Measurements from ENCODE around the gene SEPTIN5. TPM values are rescaled to one million over a fixed set of nuclear protein-coding genes. Genes with fewer than 3 reads are reported as not detected.

SEPTIN5 gene
- total RNA-seq, 1 donor from 2014 or later, result 7.3 TPM

- peaks cover 57% of the 10 kb centered on the region for H3K27me3 Mint-ChIP-seq (ENCODE audit: low read depth, unreplicated experiment)
- peaks cover 19% of the 10 kb centered on the region for H4K20me1 ChIP-seq (ENCODE audit: insufficient read depth, low read length)
- peaks cover 3% of the 10 kb centered on the region for H3K9me3 ChIP-seq (ENCODE audit: insufficient read depth, low read depth, low read length)
- peaks cover 78% of the 10 kb centered on the region for H3K27me3 ChIP-seq (ENCODE audit: insufficient read depth, low read length)
- peaks cover 4% of the 10 kb centered on the region for H3K4me1 Mint-ChIP-seq (ENCODE audit: low read depth, unreplicated experiment)
- H3K27ac ChIP-seq (ENCODE audit: low read depth, low read length), result no peak overlapping the region
- FAIRE-seq (no peak), DNase-seq (ENCODE audit: low read depth) (no peak)
- H3K9me3 Mint-ChIP-seq (ENCODE audit: unreplicated experiment), result peaks cover 17% of the 10 kb centered on the region
- no peak overlapping the region for H2AFZ ChIP-seq (ENCODE audit: low read depth, low read length)
- TF ChIP-seq EZH2 (IDR thresholded peaks at IDR 0.05; ENCODE audit: insufficient read depth, low read length) (no peak), CTCF (IDR thresholded peaks at IDR 0.05; ENCODE audit: insufficient read depth, low read depth, low read length) (no peak)
- H3K4me3 Mint-ChIP-seq (ENCODE audit: unreplicated experiment), result no peak overlapping the region
- H3K27ac Mint-ChIP-seq (ENCODE audit: unreplicated experiment), result peak overlapping the region; percentile 84
- H3K36me3 Mint-ChIP-seq (ENCODE audit: low read depth, unreplicated experiment), result peaks cover 4% of the 10 kb centered on the region
- H3K4me3 ChIP-seq (ENCODE audit: insufficient read depth, low read depth, low read length), result no peak overlapping the region
- no peak overlapping the region for H3K9ac ChIP-seq (ENCODE audit: low read length)
- no peak overlapping the region for H3K4me2 ChIP-seq (ENCODE audit: low read length)
- no peaks in the 10 kb centered on the region for H3K36me3 ChIP-seq (ENCODE audit: insufficient read depth, low read length)
- H3K79me2 ChIP-seq (ENCODE audit: insufficient read depth, low read length), result no peaks in the 10 kb centered on the region
- no peaks in the 10 kb centered on the region for H3K4me1 ChIP-seq (ENCODE audit: insufficient read depth, low read length)
Measured at GRCh38 chr22:19764636-19765476, 50.6 kb downstream of the SEPTIN5 start.

- Histone ChIP-seq H4K20me1 (ENCODE audit: insufficient read depth, low read length) (peaks cover 15% of the 10 kb centered on the region), H3K27ac (ENCODE audit: low read depth, low read length) (no peak overlapping the region), H3K9me3 (ENCODE audit: insufficient read depth, low read depth, low read length) (peaks cover 3% of the 10 kb centered on the region), H3K9ac (ENCODE audit: low read length) (no peak overlapping the region), H3K4me1 (ENCODE audit: insufficient read depth, low read length) (no peaks in the 10 kb centered on the region), H3K36me3 (ENCODE audit: insufficient read depth, low read length) (no peaks in the 10 kb centered on the region), H2AFZ (ENCODE audit: low read depth, low read length) (no peak overlapping the region), H3K4me3 (ENCODE audit: insufficient read depth, low read depth, low read length) (no peak overlapping the region), H3K4me2 (ENCODE audit: low read length) (peak overlapping the region; percentile 26), H3K27me3 (ENCODE audit: insufficient read depth, low read length) (peaks cover 74% of the 10 kb centered on the region), H3K79me2 (ENCODE audit: insufficient read depth, low read length) (no peaks in the 10 kb centered on the region)
- Mint-ChIP-seq H3K27me3 (ENCODE audit: low read depth, unreplicated experiment) (peaks cover 61% of the 10 kb centered on the region), H3K27ac (ENCODE audit: unreplicated experiment) (peak overlapping the region; percentile 47), H3K9me3 (ENCODE audit: unreplicated experiment) (peaks cover 12% of the 10 kb centered on the region), H3K36me3 (ENCODE audit: low read depth, unreplicated experiment) (peaks cover 3% of the 10 kb centered on the region), H3K4me1 (ENCODE audit: low read depth, unreplicated experiment) (no peaks in the 10 kb centered on the region), H3K4me3 (ENCODE audit: unreplicated experiment) (no peak overlapping the region)
- DNase-seq (ENCODE audit: low read depth), result no peak
- FAIRE-seq, result no peak
- no peak for TF ChIP-seq CTCF (IDR thresholded peaks at IDR 0.05; ENCODE audit: insufficient read depth, low read depth, low read length)
- peak; percentile 70 for TF ChIP-seq EZH2 (IDR thresholded peaks at IDR 0.05; ENCODE audit: insufficient read depth, low read length)
Measured at GRCh38 chr22:19765477-19766239, 51.4 kb downstream of the SEPTIN5 start.

Data from astrocyte (in vitro differentiated cells and primary cell).